GM12878 (cell line): ENCODE measurements around the gene NOTCH1. TPM values are rescaled to one million over a fixed set of nuclear protein-coding genes. Genes with fewer than 3 reads are reported as not detected.

Experiments used
- ATAC-seq: fragments of 200-7000 bp; cut with Tn5 transposase; 3 replicates; pipeline ENCODE4 v1.9.1; 2020; ENCODE audit warnings: mild to moderate bottlenecking, moderate library complexity
- BruUV-seq: library from RNA; stranded (reverse); fragments of 400-500 nt; replicated peaks from 2 replicates; lab custom pipeline; 2021; lab: Mats Ljungman, UMichigan
- CTCF ChIA-PET: fragments of 300-600 bp; sonication (Branson Sonifier 250); formaldehyde crosslinking; extraction: SDS; loops from one replicate; lab custom pipeline; 2021; ENCODE audit warnings: inconsistent platforms; lab: Yijun Ruan, JAX
- POLR2A ChIA-PET: fragments of 350-600 bp; formaldehyde crosslinking; extraction: SDS; loops from one replicate; lab custom pipeline; 2021; ENCODE audit warnings: inconsistent platforms; lab: Charles Lee
- RAD21 ChIA-PET: fragments of 300-600 bp; sonication (Branson Sonifier 250); formaldehyde crosslinking; loops from one replicate; lab custom pipeline; 2023; ENCODE audit warnings: antibody characterized with exemption; ENCODE audit not compliant: unreplicated experiment; lab: Charles Lee
- SMC1A ChIA-PET: fragments of 300-600 bp; sonication (Branson Sonifier 250); formaldehyde crosslinking; loops from one replicate; lab custom pipeline; 2023; ENCODE audit not compliant: unreplicated experiment, uncharacterized antibody; lab: Charles Lee
- DNase-seq: peaks from one replicate; pipeline ENCODE4 v3.0.0-alpha.2; 2011; ENCODE audit warnings: low read depth, low spot score
- FAIRE-seq: peaks from 3 replicates; lab custom pipeline; 2011; peaks lifted over from hg19 to GRCh38; lab: Jason Lieb, UNC
- H2AFZ ChIP-seq: 2 replicates; pipeline ENCODE4 v1.6.0; 2011; ENCODE audit warnings: low read depth, low read length, control low read depth; ENCODE audit not compliant: control insufficient read depth
- H3K27ac ChIP-seq: 2 replicates; pipeline ENCODE4 v1.5.1; 2011; ENCODE audit warnings: control low read depth; ENCODE audit not compliant: control insufficient read depth, insufficient read depth
- H3K27me3 ChIP-seq, 2 experiments: replicated peaks in 1 of 2; 2 replicates each; pipeline versions ENCODE4 v1.6.0 to v1.6.1; 2011; ENCODE audit warnings: low read length in 1 of 2; ENCODE audit not compliant: control insufficient read depth in 2 of 2, insufficient read depth in 2 of 2
- H3K36me3 ChIP-seq, 2 experiments: 2 replicates each; pipeline ENCODE4 v1.5.1; 2011; ENCODE audit warnings: low read length in 1 of 2; ENCODE audit not compliant: control insufficient read depth in 2 of 2, insufficient read depth in 2 of 2
- H3K4me1 ChIP-seq: 2 replicates; pipeline ENCODE4 v1.6.1; 2011; ENCODE audit warnings: mild to moderate bottlenecking, low read length, moderate library complexity, mixed read lengths; ENCODE audit not compliant: control insufficient read depth, insufficient read depth
- H3K4me2 ChIP-seq: 2 replicates; pipeline ENCODE4 v1.6.0; 2011; ENCODE audit warnings: control low read depth; ENCODE audit not compliant: control insufficient read depth, insufficient read depth
- H3K4me3 ChIP-seq: fragments of 200-600 bp; sonication (generic); 2 replicates; pipeline ENCODE4 v1.5.1; 2016
- H3K79me2 ChIP-seq: 2 replicates; pipeline ENCODE4 v1.6.0; 2011; ENCODE audit warnings: low read length; ENCODE audit not compliant: control insufficient read depth, insufficient read depth
- H3K9ac ChIP-seq: 2 replicates; pipeline ENCODE4 v1.8.0; 2011; ENCODE audit warnings: low read length, control low read depth, mixed read lengths; ENCODE audit not compliant: control insufficient read depth, insufficient read depth
- H3K9me3 ChIP-seq: replicated peaks from 3 replicates; pipeline ENCODE4 v1.5.1; 2011; ENCODE audit warnings: mild to moderate bottlenecking, low read length; ENCODE audit not compliant: control insufficient read depth, insufficient read depth
- H4K20me1 ChIP-seq: 2 replicates; pipeline ENCODE4 v1.6.0; 2011; ENCODE audit not compliant: control insufficient read depth, insufficient read depth
- CHD2 ChIP-seq: IDR thresholded peaks from 2 replicates; pipeline ENCODE4 v1.6.1; 2011; ENCODE audit warnings: low read depth, low read length, improper control_type of control experiment, borderline replicate concordance
- KAT2A ChIP-seq: conservative IDR thresholded peaks from 2 replicates; pipeline ENCODE4 v1.6.1; 2011; ENCODE audit warnings: low read depth, low read length; ENCODE audit not compliant: control insufficient read depth
- KDM1A ChIP-seq: fragments of 200-600 bp; sonication (generic); IDR thresholded peaks from 2 replicates; pipeline ENCODE4 v1.6.1; 2016; ENCODE audit warnings: borderline replicate concordance
- MYB ChIP-seq: fragments of 150-350 bp; IDR thresholded peaks from 2 replicates; pipeline ENCODE4 v1.6.1; 2014; ENCODE audit warnings: mild to moderate bottlenecking, low read depth, low read length, borderline replicate concordance
- NR2C2 ChIP-seq: IDR thresholded peaks from 2 replicates; pipeline ENCODE4 v1.6.1; 2011; ENCODE audit warnings: borderline replicate concordance, low read depth; ENCODE audit not compliant: control insufficient read depth, insufficient read length
- POU2F2 ChIP-seq: IDR thresholded peaks from 3 replicates; pipeline ENCODE4 v1.6.1; 2011; ENCODE audit warnings: low read depth, mild to moderate bottlenecking, low read length, borderline replicate concordance
- RAD21 ChIP-seq: IDR thresholded peaks from 2 replicates; pipeline ENCODE4 v1.6.1; 2011; ENCODE audit warnings: mild to moderate bottlenecking, low read depth, low read length, moderate library complexity; ENCODE audit not compliant: insufficient read depth
- SREBF2 ChIP-seq: IDR thresholded peaks from 2 replicates; pipeline ENCODE4 v1.6.1; 2012; ENCODE audit warnings: mild to moderate bottlenecking, low read length
- SRF ChIP-seq, 2 experiments: IDR thresholded peaks; 2 replicates each; pipeline ENCODE4 v1.6.1; 2011; ENCODE audit warnings: low read depth in 2 of 2, low read length in 2 of 2, mild to moderate bottlenecking in 1 of 2, moderate library complexity in 1 of 2
- SUZ12 ChIP-seq: fragments of 200-600 bp; sonication (generic); IDR thresholded peaks from one replicate; pipeline ENCODE4 v1.6.1; 2018; ENCODE audit warnings: antibody characterized with exemption, mild to moderate bottlenecking; ENCODE audit not compliant: unreplicated experiment
- WRNIP1 ChIP-seq: IDR thresholded peaks from 2 replicates; pipeline ENCODE4 v1.6.1; 2011; ENCODE audit warnings: low read depth, low read length, improper control_type of control experiment, borderline replicate concordance
- YBX1 ChIP-seq: fragments of 450-650 bp; IDR thresholded peaks from 2 replicates; pipeline ENCODE4 v1.6.1; 2016; ENCODE audit warnings: antibody characterized with exemption
- YY1 ChIP-seq: IDR thresholded peaks from 2 replicates; pipeline ENCODE4 v1.6.1; 2011; ENCODE audit warnings: low read depth, mild to moderate bottlenecking, low read length
- WGBS: methylation state at CpG from one replicate; pipeline ENCODE4 v1.1.6; 2016; ENCODE audit warnings: low lambda C conversion rate; ENCODE audit not compliant: insufficient replicate concordance, insufficient coverage; ENCODE audit errors: missing lambda C conversion rate; 5-methylcytosine and 5-hydroxymethylcytosine counted together
- in situ Hi-C: fragments of 300-500 bp; cut with MboI; formaldehyde crosslinking; loops from 9 replicates; pipeline ENCODE4 v1.14.3; 2018; ENCODE audit warnings: mixed read lengths
- intact Hi-C: fragments of 100-400 bp; cut with micrococcal nuclease; formaldehyde crosslinking; loops from one replicate; pipeline ENCODE4 v1.14.2; 2022; ENCODE audit not compliant: unreplicated experiment
- polyA plus RNA-seq, 11 experiments: library from polyadenylated mRNA; depleted of rRNA in 4 of 11; unstranded in 6 of 11; stranded (reverse) in 5 of 11; fragments of >200 nt; fragmentation: Nextera tagmentation in 4 of 11; fragmentation: Illumina TruSeq in 1 of 11; extraction: Ambion mirVana in 4 of 11; extraction: Trizol in 1 of 11; gene quantifications; 1 replicate in 1 of 11; 2 replicates in 10 of 11; pipeline versions ENCODE4 v1.2.1 to v1.2.3, GENCODE V29; 2011 to 2016; ENCODE audit warnings: inconsistent platforms in 2 of 11, missing spikeins in 2 of 11, low read depth in 1 of 11
- total RNA-seq, 4 experiments: library from RNA; depleted of rRNA in 3 of 4; stranded (reverse); fragments of >200 nt in 3 of 4; fragmentation: Illumina TruSeq in 1 of 4; extraction: Trizol in 1 of 4; gene quantifications; 2 replicates each; pipeline versions ENCODE4 v1.2.1 to v1.2.3, GENCODE V29; 2013 to 2021
- TF ChIP-seq, protein P1 (sequence below): IDR thresholded peaks from 2 replicates; pipeline ENCODE4 v1.6.1; 2012; ENCODE audit warnings: low read length, inconsistent platforms
- TF ChIP-seq, protein P2 (sequence below): fragments of 450-650 bp; IDR thresholded peaks from 2 replicates; pipeline ENCODE4 v1.6.1; 2014; ENCODE audit warnings: mild to moderate bottlenecking

Gene NOTCH1
- total and polyA plus RNA-seq, 10 of the 15 experiments (the other 5 are each of a cell fraction or from before 2014, with no cell fraction given), result 0.02 to 40.0 (median 3.7) TPM

- no peaks in the 10 kb centered on the region for H4K20me1 ChIP-seq
- no peak overlapping the region for H3K27ac ChIP-seq
- no peak for FAIRE-seq
- intact Hi-C loops, result no loop called here
- ChIA-PET POLR2A (no interaction called here), RAD21 (no interaction called here), CTCF (no interaction called here), SMC1A (no interaction called here)
- H2AFZ ChIP-seq, result no peak overlapping the region
- no peak overlapping the region for H3K9ac ChIP-seq
- no peaks in the 10 kb centered on the region for H3K79me2 ChIP-seq
- H3K36me3 ChIP-seq, result peaks cover 5 to 65% of the 10 kb centered on the region in 2 experiments; a peak in 3 of 4 replicates
- in situ Hi-C loops, result no loop called here
- H3K4me2 ChIP-seq, result no peak overlapping the region
- no peak overlapping the region for H3K4me3 ChIP-seq
- 97% methylated on average over 19 of the region's 19 CpGs for WGBS
- ATAC-seq, result no peak
- no peaks in the 10 kb centered on the region for H3K27me3 ChIP-seq
- H3K4me1 ChIP-seq, result no peaks in the 10 kb centered on the region
- TF ChIP-seq YBX1 (no peak), RAD21 (no peak), NR2C2 (no peak), MYB (no peak), SUZ12 (no peak), POU2F2 (no peak), YY1 (no peak), KAT2A (no peak)
- no peak for DNase-seq
- H3K9me3 ChIP-seq, result no peaks in the 10 kb centered on the region
- no TSS peak for BruUV-seq
Observed at GRCh38 chr9:136516191-136516654, 29.6 kb downstream of the NOTCH1 start.

DNA sequence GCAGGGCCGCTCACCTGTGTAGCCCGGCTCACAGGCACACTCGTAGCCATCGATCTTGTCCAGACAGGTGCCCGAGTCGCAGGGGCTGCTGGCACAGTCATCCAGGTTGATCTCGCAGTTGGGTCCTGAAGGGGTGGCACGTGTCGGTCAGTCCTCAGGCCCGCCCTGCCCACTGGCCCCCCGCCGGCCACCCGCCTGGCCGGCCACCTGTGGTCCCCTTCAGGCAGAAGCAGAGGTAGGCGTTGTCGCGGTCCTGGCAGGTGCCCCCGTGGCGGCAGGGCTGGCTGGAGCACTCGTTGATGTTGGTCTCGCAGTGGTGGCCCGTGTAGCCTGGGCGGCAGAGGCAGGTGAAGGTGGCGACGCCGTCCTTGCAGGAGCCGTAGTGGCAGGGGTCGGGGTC, 30.6 kb downstream of the NOTCH1 start:
- BruUV-seq, result no TSS peak
- ChIA-PET RAD21 (no interaction called here), SMC1A (no interaction called here), POLR2A (no interaction called here), CTCF (no interaction called here)
- H3K27ac ChIP-seq, result no peak overlapping the region
- FAIRE-seq (no peak), DNase-seq (no peak), ATAC-seq (no peak)
- in situ Hi-C loops (no loop called here), intact Hi-C loops (no loop called here)
- H3K9ac ChIP-seq, result no peak overlapping the region
- no peaks in the 10 kb centered on the region for H3K9me3 ChIP-seq
- 91% methylated on average over 24 of the region's 28 CpGs for WGBS
- H3K27me3 ChIP-seq, result no peaks in the 10 kb centered on the region
- peaks cover 5 to 71% of the 10 kb centered on the region in 2 experiments; a peak in 3 of 4 replicates for H3K36me3 ChIP-seq
- H4K20me1 ChIP-seq, result no peaks in the 10 kb centered on the region
- H3K4me3 ChIP-seq, result no peak overlapping the region
- H2AFZ ChIP-seq, result no peak overlapping the region
- no peaks in the 10 kb centered on the region for H3K4me1 ChIP-seq
- H3K79me2 ChIP-seq, result no peaks in the 10 kb centered on the region
- H3K4me2 ChIP-seq, result no peak overlapping the region
- TF ChIP-seq SREBF2, result no peak
- TF ChIP-seq WRNIP1, result no peak
- TF ChIP-seq SRF (IDR thresholded peaks at IDR 0.05; ENCODE audit: low read depth in 2 of 2, low read length in 2 of 2), result no peak
- no peak for TF ChIP-seq KAT2A
- TF ChIP-seq CHD2, result no peak
- no peak for TF ChIP-seq KDM1A
- TF ChIP-seq, protein P1, sequence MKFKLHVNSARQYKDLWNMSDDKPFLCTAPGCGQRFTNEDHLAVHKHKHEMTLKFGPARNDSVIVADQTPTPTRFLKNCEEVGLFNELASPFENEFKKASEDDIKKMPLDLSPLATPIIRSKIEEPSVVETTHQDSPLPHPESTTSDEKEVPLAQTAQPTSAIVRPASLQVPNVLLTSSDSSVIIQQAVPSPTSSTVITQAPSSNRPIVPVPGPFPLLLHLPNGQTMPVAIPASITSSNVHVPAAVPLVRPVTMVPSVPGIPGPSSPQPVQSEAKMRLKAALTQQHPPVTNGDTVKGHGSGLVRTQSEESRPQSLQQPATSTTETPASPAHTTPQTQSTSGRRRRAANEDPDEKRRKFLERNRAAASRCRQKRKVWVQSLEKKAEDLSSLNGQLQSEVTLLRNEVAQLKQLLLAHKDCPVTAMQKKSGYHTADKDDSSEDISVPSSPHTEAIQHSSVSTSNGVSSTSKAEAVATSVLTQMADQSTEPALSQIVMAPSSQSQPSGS, result no peak
- TF ChIP-seq, protein P2, sequence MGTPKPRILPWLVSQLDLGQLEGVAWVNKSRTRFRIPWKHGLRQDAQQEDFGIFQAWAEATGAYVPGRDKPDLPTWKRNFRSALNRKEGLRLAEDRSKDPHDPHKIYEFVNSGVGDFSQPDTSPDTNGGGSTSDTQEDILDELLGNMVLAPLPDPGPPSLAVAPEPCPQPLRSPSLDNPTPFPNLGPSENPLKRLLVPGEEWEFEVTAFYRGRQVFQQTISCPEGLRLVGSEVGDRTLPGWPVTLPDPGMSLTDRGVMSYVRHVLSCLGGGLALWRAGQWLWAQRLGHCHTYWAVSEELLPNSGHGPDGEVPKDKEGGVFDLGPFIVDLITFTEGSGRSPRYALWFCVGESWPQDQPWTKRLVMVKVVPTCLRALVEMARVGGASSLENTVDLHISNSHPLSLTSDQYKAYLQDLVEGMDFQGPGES, result no peak
